Measurements from ENCODE around the gene DLK2.
"Not testable (repeated sequence)": the region's sequence is repeated elsewhere in the genome, so short reads cannot be mapped to it uniquely, and the experiment has no call there.

DLK2 gene

GRCh38 chr6:43455531-43456428 lies at the start of gene DLK2:
Gene DLK2, minus strand, starts transcription at chr6:43455548. Its CDS starts 723 bp downstream, at chr6:43454825.
- DNase-seq = peak; percentile 48

GRCh38 chr6:43503443-43503842 lies 48.1 kb upstream of the DLK2 start:
- DNase-seq = no peak

- DNase-seq = no peak
Observed at GRCh38 chr6:43502666-43503065, 47.3 kb upstream of the DLK2 start.

GRCh38 chr6:43500921-43501320 lies 45.6 kb upstream of the DLK2 start:
- no peak for DNase-seq

GRCh38 chr6:43499028-43499815 lies 43.9 kb upstream of the DLK2 start:
- DNase-seq = no peak

GRCh38 chr6:43498291-43498690 lies 42.9 kb upstream of the DLK2 start:
- DNase-seq = not testable (repeated sequence)

GRCh38 chr6:43497689-43498088 lies 42.3 kb upstream of the DLK2 start:
- DNase-seq = no peak

GRCh38 chr6:43497129-43497396 lies 41.7 kb upstream of the DLK2 start:
- DNase-seq = no peak

- peak; percentile 20 for DNase-seq
Observed at GRCh38 chr6:43496370-43497128, 41.2 kb upstream of the DLK2 start.

GRCh38 chr6:43495409-43495941 lies 40.1 kb upstream of the DLK2 start:
- peak; percentile 50 for DNase-seq

GRCh38 chr6:43494766-43495165 lies 39.4 kb upstream of the DLK2 start:
- no peak for DNase-seq

- DNase-seq = no peak
Observed at GRCh38 chr6:43494321-43494720, 39.0 kb upstream of the DLK2 start.

- DNase-seq = no peak
Observed at GRCh38 chr6:43493833-43494232, 38.5 kb upstream of the DLK2 start.

- DNase-seq = no peak
Observed at GRCh38 chr6:43493230-43493629, 37.9 kb upstream of the DLK2 start.

GRCh38 chr6:43492673-43493072 lies 37.3 kb upstream of the DLK2 start:
- DNase-seq = no peak

GRCh38 chr6:43491750-43492661 lies 36.7 kb upstream of the DLK2 start:
- DNase-seq = no peak

- DNase-seq = no peak
Observed at GRCh38 chr6:43490523-43490939, 35.2 kb upstream of the DLK2 start.

GRCh38 chr6:43489277-43490072 lies 34.1 kb upstream of the DLK2 start:
- no peak for DNase-seq

GRCh38 chr6:43488667-43489276 lies 33.4 kb upstream of the DLK2 start:
- no peak for DNase-seq

- no peak for DNase-seq
Observed at GRCh38 chr6:43481591-43482236, 26.4 kb upstream of the DLK2 start.

Measured in CD4-positive, alpha-beta T cell treated with Interleukin-17A for 1 hour (primary cell).